Cerebellar nuclear complex (tissue), 1 donor: ENCODE measurements around the gene TMEM238L.

ENCODE experiments used
- DNase-seq, 2 experiments: peaks; one replicate each; lab custom pipeline; 2025; lab: John Stamatoyannopoulos, UW

Gene TMEM238L

DNA sequence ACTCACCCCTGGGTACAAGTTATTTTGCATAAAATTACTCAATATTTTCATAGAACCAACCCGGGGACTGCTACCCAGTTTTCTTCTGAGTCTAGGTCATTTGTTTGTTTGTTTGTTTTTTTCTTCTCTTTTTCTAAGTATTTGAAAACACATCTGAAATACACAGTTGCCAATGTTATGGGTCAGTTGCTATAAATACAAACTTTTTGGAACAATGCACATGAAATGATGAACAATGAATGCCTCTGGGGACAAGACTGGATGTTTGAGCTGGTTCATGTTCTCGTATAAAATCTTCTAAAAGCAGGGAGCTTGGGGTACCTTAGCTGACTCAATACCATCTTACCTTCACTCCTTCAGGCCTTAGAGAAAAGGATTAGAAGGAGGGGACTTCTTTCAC, 30.5 kb downstream of the TMEM238L start:
- DNase-seq: no peak

DNA sequence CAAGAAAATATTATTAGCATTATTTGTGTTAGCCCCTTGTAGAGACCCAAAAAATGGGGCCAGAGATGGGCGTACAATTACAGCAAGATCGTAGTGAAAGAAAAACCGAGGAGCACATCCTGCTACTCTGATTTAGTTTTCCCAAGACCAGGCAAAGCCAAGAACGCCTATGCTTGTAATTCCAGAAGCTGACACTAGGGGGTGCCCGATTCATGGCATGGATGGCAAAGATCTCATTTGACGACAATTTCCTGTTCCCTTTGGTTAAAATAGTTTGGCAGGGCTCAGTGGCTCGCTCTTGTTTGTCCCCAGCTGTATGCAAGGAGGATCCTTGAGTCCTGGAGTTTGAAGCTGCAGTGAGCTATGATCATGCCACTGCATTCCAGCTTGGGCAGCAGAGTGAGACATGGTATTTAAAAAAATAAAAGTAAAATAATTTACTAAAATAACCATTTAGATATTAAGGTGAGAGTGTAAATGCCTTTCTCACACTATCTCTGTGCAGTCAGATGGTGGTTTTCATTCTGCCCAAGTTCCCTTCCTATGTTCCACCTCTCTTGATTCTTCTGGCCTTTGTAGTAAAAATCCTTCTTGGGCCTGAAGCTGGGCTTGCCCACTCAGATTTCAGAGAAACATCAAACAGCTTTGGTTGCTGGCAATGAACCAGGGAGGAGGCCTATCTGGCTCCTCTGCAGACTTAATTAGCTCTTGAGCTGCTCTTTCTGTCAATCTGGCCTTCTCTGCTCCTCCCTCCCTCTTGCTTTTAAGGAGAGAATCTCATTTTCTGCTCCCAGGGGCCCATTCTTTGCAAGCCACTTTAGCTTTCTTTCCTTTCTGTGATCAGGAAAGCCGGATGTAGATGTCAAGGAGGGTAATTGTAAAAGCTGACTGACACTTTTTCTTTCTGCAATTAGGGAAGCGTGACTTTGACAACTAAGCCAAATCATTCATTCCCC, 31.2 kb downstream of the TMEM238L start:
- DNase-seq: no peak

- DNase-seq: no peak
These were observed 32.8 kb downstream of the TMEM238L start for GRCh38 chr17:10771148-10771547.

- no peak for DNase-seq
These were observed 34.1 kb downstream of the TMEM238L start for GRCh38 chr17:10769840-10770239.

- no peak for DNase-seq
These were observed 35.1 kb downstream of the TMEM238L start for GRCh38 chr17:10768750-10769251.

GRCh38 chr17:10767232-10767631, 36.7 kb downstream of the TMEM238L start:
- DNase-seq: no peak

DNA sequence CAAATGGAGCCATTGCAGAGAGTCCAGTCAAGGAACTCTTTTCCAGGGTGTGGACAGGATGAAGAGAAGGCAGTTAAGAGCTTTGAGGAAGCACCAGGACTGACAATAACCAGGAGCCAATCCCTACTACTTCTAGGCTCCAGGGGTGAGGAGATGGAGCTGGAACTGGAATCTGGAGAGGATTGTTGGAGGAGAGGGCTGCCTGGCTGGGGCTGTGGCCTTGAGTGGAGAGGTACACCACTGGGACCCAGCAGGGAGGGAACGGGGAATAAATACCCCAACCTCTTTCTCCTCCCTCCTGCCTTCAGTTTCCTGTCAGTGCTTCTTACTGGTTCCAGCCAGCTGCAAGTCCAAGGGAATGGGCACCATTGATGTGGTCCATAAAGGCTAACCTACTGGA, 41.9 kb downstream of the TMEM238L start:
- DNase-seq: no peak

DNA sequence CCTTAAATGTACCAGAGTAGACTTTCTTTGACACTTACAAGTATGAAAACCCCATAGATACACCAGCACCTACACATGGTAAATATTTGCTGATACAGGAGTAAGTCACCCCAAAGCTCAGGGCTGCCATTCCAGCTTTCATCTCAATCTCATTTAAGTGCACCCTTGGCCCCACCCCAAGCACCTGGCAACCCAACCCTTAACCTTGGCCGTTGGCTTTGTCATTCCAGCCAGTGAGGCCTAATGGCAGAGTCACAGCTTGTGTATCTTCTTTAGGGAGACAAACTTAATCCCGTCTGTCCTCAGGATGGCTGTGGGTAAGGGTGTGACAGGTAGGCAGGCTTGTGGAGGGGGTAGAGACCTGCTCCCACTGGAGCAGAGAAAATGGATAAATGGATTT, 42.6 kb downstream of the TMEM238L start:
- DNase-seq: no peak

DNA sequence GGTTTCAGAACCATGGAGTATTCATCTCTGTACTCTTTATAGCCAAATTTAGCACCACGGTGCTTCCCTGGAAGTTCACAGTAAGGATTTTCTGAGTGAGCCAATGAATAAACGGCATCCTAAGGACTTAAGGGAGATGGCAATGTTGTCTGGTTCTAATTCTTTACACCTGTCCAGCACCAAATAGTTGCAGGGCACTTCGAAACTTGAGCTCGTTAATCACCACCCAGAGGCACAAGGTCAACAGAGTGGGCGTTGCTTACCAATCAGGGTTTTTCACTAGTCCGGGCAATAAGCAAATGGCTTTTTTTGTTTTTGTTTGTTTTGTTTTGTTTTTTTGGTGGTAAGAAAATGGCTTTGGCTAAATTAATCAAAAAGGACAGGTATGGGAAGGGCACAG, 45.8 kb downstream of the TMEM238L start:
- DNase-seq: no peak

DNA sequence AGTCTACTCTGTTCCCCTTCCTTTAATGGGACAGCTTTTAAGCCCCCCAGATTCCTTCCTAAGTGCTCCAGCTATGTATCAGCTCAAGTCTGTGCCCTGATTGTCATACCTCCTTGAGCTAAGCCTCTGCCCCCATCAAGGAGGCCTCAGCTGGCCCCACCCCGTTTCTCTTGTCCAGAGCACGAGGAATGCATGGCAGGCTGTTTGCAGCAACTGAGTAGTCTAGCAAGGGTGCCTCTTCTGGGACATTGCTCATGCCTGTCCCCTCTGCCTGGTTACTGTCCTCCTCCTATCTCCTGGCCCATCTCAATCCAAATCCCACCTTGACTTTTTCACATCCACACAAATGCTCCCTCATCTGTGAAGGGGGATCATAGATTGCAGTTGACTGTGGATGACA, 46.3 kb downstream of the TMEM238L start:
- no peak for DNase-seq

GRCh38 chr17:10757067-10757466, 46.8 kb downstream of the TMEM238L start:
- DNase-seq: no peak

GRCh38 chr17:10756619-10757018, 47.3 kb downstream of the TMEM238L start:
- no peak for DNase-seq

GRCh38 chr17:10756185-10756584, 47.7 kb downstream of the TMEM238L start:
- no peak for DNase-seq

DNA sequence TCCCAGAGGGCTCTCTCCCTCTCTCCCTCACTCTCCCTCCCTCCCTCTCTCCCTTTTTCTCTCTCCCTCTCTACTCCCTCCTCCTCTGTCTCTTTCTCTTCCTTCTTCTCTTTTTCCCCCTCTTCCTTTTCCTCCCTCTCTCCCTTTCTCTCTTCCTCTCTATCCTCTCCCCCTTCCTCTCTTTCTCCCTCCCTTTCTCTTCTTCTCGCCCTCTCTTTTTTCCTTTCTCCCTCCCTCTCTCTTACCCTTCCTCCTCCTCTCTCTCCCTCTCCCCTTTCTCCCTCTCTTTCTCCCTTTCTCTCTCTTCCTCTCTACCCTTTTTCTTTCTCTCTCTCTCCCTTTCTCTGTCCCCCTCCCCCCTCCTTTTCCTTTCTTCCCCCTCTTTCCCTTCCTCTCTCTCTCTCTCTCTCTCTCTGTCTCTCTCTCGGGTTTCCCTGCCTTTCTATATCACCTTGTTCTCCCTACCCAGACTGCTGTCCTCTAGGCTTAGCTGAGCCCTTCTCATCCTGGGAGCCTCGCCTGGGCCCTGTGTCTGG, 48.2 kb downstream of the TMEM238L start:
- no peak for DNase-seq

DNA sequence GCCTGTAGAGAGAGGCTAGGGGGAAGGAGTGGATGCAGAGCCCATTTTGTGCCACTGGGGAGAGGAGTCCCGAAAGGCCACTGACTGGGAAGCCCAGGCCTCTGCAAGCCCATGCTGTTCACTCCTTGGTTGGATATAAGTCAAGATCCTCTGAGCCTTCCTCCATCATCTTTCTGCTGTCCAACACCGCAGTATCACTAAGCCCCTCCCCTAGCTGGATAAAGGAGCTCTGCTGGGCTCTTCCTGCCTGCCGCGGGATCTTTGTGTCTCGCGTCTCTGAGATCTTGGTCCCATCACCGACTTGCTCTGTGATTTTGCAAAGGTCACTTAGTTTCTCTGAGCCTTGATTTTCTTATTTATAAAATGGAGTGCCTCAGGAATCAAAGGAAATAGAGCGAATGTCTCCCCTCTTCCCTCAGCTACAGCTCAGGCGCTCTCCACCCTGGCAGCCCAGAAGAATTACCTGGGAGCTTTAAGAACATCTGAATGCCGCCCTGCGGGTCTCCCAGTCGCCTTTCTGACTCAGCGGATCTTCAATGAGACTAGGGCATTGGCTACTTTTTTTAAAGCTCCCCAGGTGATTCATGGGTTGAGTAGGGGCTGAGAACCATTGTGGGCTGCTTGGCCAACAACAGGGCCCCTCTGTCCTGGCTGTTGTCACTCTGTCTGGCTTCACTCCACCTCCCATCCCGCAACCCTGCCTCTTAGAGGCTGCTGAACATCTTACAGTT, 48.9 kb downstream of the TMEM238L start:
- DNase-seq: no peak

GRCh38 chr17:10754109-10754508, 49.8 kb downstream of the TMEM238L start:
- DNase-seq: no peak

- DNase-seq: no peak
These were observed 51.2 kb downstream of the TMEM238L start for GRCh38 chr17:10752696-10753095.

- no peak for DNase-seq
These were observed 52.3 kb downstream of the TMEM238L start for GRCh38 chr17:10751563-10751962.

- DNase-seq: no peak
These were observed 53.7 kb downstream of the TMEM238L start for GRCh38 chr17:10750210-10750609.

DNA sequence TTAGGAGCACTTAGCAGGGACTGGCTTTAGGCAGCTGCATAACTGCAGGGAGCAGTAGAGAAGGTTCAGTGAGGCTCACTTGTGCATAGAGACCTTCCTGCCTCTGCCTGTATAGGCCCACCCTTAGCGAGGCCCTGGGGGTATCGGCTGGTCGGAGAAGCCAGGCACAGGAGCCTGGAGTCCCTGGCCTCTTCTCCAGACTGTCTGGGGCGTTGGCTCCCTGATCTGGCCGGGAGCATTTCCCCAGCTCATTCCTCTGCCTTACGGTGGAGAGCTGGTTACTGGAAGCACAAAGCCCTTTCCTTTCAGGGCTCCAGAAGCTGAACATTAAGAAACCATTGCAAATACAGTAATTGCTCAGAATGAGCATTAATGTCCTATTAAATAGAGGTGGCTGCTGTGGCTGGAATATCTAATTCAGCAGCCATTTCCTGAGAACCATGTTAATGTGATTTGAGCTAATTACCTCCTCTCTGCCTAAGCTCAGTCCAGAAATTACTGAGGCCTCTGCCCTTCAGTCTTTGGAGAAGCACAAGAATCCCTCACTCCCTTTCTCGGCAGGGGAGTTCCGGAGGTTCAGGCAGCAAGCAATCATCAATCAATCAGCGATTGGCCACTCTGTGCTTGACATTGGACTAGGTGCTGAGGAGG, 55.2 kb downstream of the TMEM238L start:
- DNase-seq: no peak

- no peak for DNase-seq
These were observed 58.7 kb downstream of the TMEM238L start for GRCh38 chr17:10745231-10745630.
